HEK293 (cell line): ENCODE measurements around the gene HYOU1.

Experiments used
- CTCF ChIA-PET: fragments of 350-600 bp; formaldehyde crosslinking; extraction: SDS; loops from one replicate; lab custom pipeline; 2021; ENCODE audit warnings: antibody characterized with exemption; lab: Yijun Ruan, JAX
- POLR2A ChIA-PET: fragments of 300-600 bp; formaldehyde crosslinking; extraction: SDS; loops from one replicate; lab custom pipeline; 2020; ENCODE audit warnings: antibody characterized with exemption, inconsistent platforms; lab: Yijun Ruan, JAX
- H3K27ac ChIP-seq: fragments of 200-500 bp; sonication (Bioruptor generic); 2 replicates; pipeline ENCODE4 v1.5.1; 2014; ENCODE audit warnings: low read depth, low read length, control low read depth, inconsistent platforms; ENCODE audit errors: extremely low read depth
- H3K36me3 ChIP-seq, 2 experiments: fragments of 200-500 bp in 1 of 2; sonication (Bioruptor generic) in 1 of 2; 1 replicate in 1 of 2; 2 replicates in 1 of 2; pipeline ENCODE4 v1.5.1; 2014 to 2017; ENCODE audit warnings: inconsistent platforms in 2 of 2, low read length in 2 of 2; ENCODE audit not compliant: control insufficient read depth in 2 of 2, insufficient read depth in 1 of 2
- H3K4me1 ChIP-seq: fragments of 200-500 bp; sonication (Bioruptor generic); 2 replicates; pipeline ENCODE4 v1.5.1; 2014; ENCODE audit warnings: mild to moderate bottlenecking, low read length, inconsistent platforms; ENCODE audit not compliant: control insufficient read depth, insufficient read depth
- H3K4me3 ChIP-seq: 2 replicates; pipeline ENCODE4 v1.5.1; 2011; ENCODE audit warnings: low read depth, mild to moderate bottlenecking, control low read depth, low read length, moderate library complexity
- H3K9me3 ChIP-seq: fragments of 200-500 bp; sonication (Bioruptor generic); 2 replicates; pipeline ENCODE4 v1.5.1; 2014; ENCODE audit warnings: low read depth, low read length, inconsistent platforms; ENCODE audit not compliant: control insufficient read depth, insufficient read depth
- AEBP2 ChIP-seq: fragments of 450-650 bp; formaldehyde crosslinking; IDR thresholded peaks from 2 replicates; pipeline ENCODE4 v1.5.1; 2016; ENCODE audit warnings: missing biosample characterization, missing genetic modification characterization, borderline replicate concordance
- BCL11A ChIP-seq: fragments of 450-650 bp; formaldehyde crosslinking; IDR thresholded peaks from 2 replicates; pipeline ENCODE4 v1.5.1; 2016; ENCODE audit warnings: low read depth, missing biosample characterization, missing genetic modification characterization
- EGR2 ChIP-seq: fragments of 450-650 bp; formaldehyde crosslinking; IDR thresholded peaks from 2 replicates; pipeline ENCODE4 v1.5.1; 2016; ENCODE audit warnings: low read depth, missing biosample characterization, missing genetic modification characterization
- GLI2 ChIP-seq: fragments of 450-650 bp; formaldehyde crosslinking; IDR thresholded peaks from 2 replicates; pipeline ENCODE4; 2017; ENCODE audit warnings: missing biosample characterization, missing genetic modification characterization, low read depth, borderline replicate concordance
- GLI4 ChIP-seq: fragments of 450-650 bp; formaldehyde crosslinking; IDR thresholded peaks from 2 replicates; pipeline ENCODE4 v1.5.1; 2016; ENCODE audit warnings: missing biosample characterization, missing genetic modification characterization
- PATZ1 ChIP-seq: fragments of 450-650 bp; formaldehyde crosslinking; IDR thresholded peaks from 2 replicates; pipeline ENCODE4 v1.5.1; 2016; ENCODE audit warnings: missing biosample characterization, missing genetic modification characterization
- PRDM10 ChIP-seq: fragments of 450-650 bp; formaldehyde crosslinking; IDR thresholded peaks from 2 replicates; pipeline ENCODE4 v1.5.1; 2016; ENCODE audit warnings: missing biosample characterization, missing genetic modification characterization
- ZBTB48 ChIP-seq: fragments of 450-650 bp; formaldehyde crosslinking; IDR thresholded peaks from 2 replicates; pipeline ENCODE4 v1.5.1; 2016; ENCODE audit warnings: missing biosample characterization, missing genetic modification characterization
- ZIC2 ChIP-seq: fragments of 450-650 bp; formaldehyde crosslinking; IDR thresholded peaks from 2 replicates; pipeline ENCODE4 v1.5.1; 2016; ENCODE audit warnings: missing biosample characterization, missing genetic modification characterization
- ZNF311 ChIP-seq: fragments of 450-650 bp; formaldehyde crosslinking; IDR thresholded peaks from 2 replicates; pipeline ENCODE4 v1.5.1; 2017; ENCODE audit warnings: missing biosample characterization, missing genetic modification characterization, borderline replicate concordance
- ZNF513 ChIP-seq: fragments of 450-650 bp; IDR thresholded peaks from 2 replicates; pipeline ENCODE4 v1.5.1; 2018; ENCODE audit warnings: missing biosample characterization, missing genetic modification characterization
- ZNF558 ChIP-seq: fragments of 450-650 bp; formaldehyde crosslinking; IDR thresholded peaks from 2 replicates; pipeline ENCODE4 v1.5.1; 2016; ENCODE audit warnings: missing biosample characterization, missing genetic modification characterization
- ZNF660 ChIP-seq: fragments of 450-650 bp; IDR thresholded peaks from 2 replicates; pipeline ENCODE4 v1.5.1; 2018; ENCODE audit warnings: missing biosample characterization, mild to moderate bottlenecking, missing genetic modification characterization
- ZNF843 ChIP-seq: fragments of 450-650 bp; formaldehyde crosslinking; IDR thresholded peaks from 2 replicates; pipeline ENCODE4 v1.5.1; 2016; ENCODE audit warnings: missing biosample characterization, missing genetic modification characterization

The HYOU1 gene

GRCh38 chr11:119029069-119029339, 28.0 kb downstream of the HYOU1 start (continued):
- TF ChIP-seq AEBP2 (tag by site-specific recombination) (no peak), ZNF660 (tag by site-specific recombination) (no peak), EGR2 (tag by site-specific recombination) (no peak), BCL11A (tag by site-specific recombination) (no peak)
- TF ChIP-seq, all 188 proteins: peak for 0

- Histone ChIP-seq H3K36me3 (peaks cover 0 to 57% of the 10 kb centered on the region in 2 experiments; a peak in 1 of 3 replicates), H3K4me1 (no peaks in the 10 kb centered on the region)
- TF ChIP-seq GLI4 (no peak), ZNF843 (tag by site-specific recombination) (no peak), PRDM10 (tag by site-specific recombination) (peak; percentile 93), ZBTB48 (tag by site-specific recombination) (0 out of 2 replicates have a peak, but pooled peaks have one; percentile 21), ZNF558 (tag by site-specific recombination) (peak; percentile 89), ZNF513 (tag by site-specific recombination) (no peak), ZIC2 (peak; percentile 92), ZNF311 (no peak)
- TF ChIP-seq, all 188 proteins: peak for 4
- H3K27ac ChIP-seq = no peak overlapping the region
- H3K9me3 ChIP-seq = no peaks in the 10 kb centered on the region
- ChIA-PET POLR2A (interaction anchor here (1.3 to 1.7 kb wide), 2 partner anchors 10 to 13 kb away, joined by 3 to 5 read pairs; partner anchors contain the start of genes RPS25 and TRAPPC4), CTCF (interaction anchor here (0.6 kb wide), 4 partner anchors 23 to 280 kb away, joined by 3 to 4 read pairs (median 3); no protein-coding TSS in a partner anchor)
- no peak overlapping the region for H3K4me3 ChIP-seq
Measured at GRCh38 chr11:119028346-119029068, 28.5 kb downstream of the HYOU1 start.

GRCh38 chr11:119027561-119028345, 29.3 kb downstream of the HYOU1 start:
- ChIA-PET POLR2A (interaction anchor here (0.5 to 1.7 kb wide), 4 partner anchors 9 to 20 kb away, joined by 3 to 5 read pairs (median 3); partner anchors contain the start of genes RPS25 and TRAPPC4), CTCF (interaction anchor here (0.6 kb wide), 3 partner anchors 24 to 281 kb away, joined by 3 read pairs; no protein-coding TSS in a partner anchor)
- H3K27ac ChIP-seq = no peak overlapping the region

More at GRCh38 chr11:119027561-119028345, 29.3 kb downstream of the HYOU1 start:
- TF ChIP-seq EGR2 (tag by site-specific recombination) (peak; percentile 7; the same call in 1 of the 2 replicates), GLI2 (tag by site-specific recombination) (no peak), PATZ1 (tag by site-specific recombination) (no peak)
- Histone ChIP-seq H3K4me3 (no peak overlapping the region), H3K9me3 (no peaks in the 10 kb centered on the region), H3K36me3 (peaks cover 0 to 64% of the 10 kb centered on the region in 2 experiments; a peak in 2 of 3 replicates), H3K4me1 (no peaks in the 10 kb centered on the region)
